C4-2B (cell line): Measurements from ENCODE around the gene SLC15A4.
"Not testable (repeated sequence)": the region's sequence is repeated elsewhere in the genome, so short reads cannot be mapped to it uniquely, and the experiment has no call there.

Experiments
- H3K27ac ChIP-seq: fragments of 450-650 bp; 2 replicates; pipeline ENCODE4 v1.5.1; 2017
- CTCF ChIP-seq: fragments of 450-650 bp; conservative IDR thresholded peaks from 2 replicates; pipeline ENCODE4 v1.5.1; 2017; ENCODE audit warnings: mild to moderate bottlenecking
- ZFX ChIP-seq: fragments of 450-650 bp; IDR thresholded peaks from 2 replicates; pipeline ENCODE4 v1.6.1; 2017

SLC15A4 gene

GRCh38 chr12:128843538-128843937 lies 19.8 kb upstream of the SLC15A4 start:
- H3K27ac ChIP-seq: no peak overlapping the region
- TF ChIP-seq ZFX (no peak), CTCF (no peak)

GRCh38 chr12:128842579-128842978 lies 18.8 kb upstream of the SLC15A4 start:
- H3K27ac ChIP-seq: no peak overlapping the region
- no peak for TF ChIP-seq CTCF
- no peak for TF ChIP-seq ZFX

GRCh38 chr12:128840862-128841468 lies 17.2 kb upstream of the SLC15A4 start:
- no peak overlapping the region for H3K27ac ChIP-seq
- no peak for TF ChIP-seq ZFX
- no peak for TF ChIP-seq CTCF

GRCh38 chr12:128839885-128840284 lies 16.1 kb upstream of the SLC15A4 start:
- not testable (repeated sequence) for H3K27ac ChIP-seq

- no peak overlapping the region for H3K27ac ChIP-seq
- TF ChIP-seq CTCF (no peak), ZFX (no peak)
Observed at GRCh38 chr12:128833418-128833817, 9.7 kb upstream of the SLC15A4 start.

GRCh38 chr12:128830505-128830893 lies 6.7 kb upstream of the SLC15A4 start:
- TF ChIP-seq CTCF (no peak), ZFX (no peak)
- H3K27ac ChIP-seq: no peak overlapping the region

- TF ChIP-seq ZFX: no peak
- TF ChIP-seq CTCF: no peak
- H3K27ac ChIP-seq: no peak overlapping the region
Observed at GRCh38 chr12:128829861-128830504, 6.2 kb upstream of the SLC15A4 start.

GRCh38 chr12:128827724-128828123 lies 4.0 kb upstream of the SLC15A4 start:
- no peak overlapping the region for H3K27ac ChIP-seq
- TF ChIP-seq ZFX (no peak), CTCF (no peak)
